HG02610 (cell line): ENCODE results near the gene STK11.
"Not testable (repeated sequence)": the region's sequence is repeated elsewhere in the genome, so short reads cannot be mapped to it uniquely, and the experiment has no call there.

Source experiments
- ATAC-seq: cut with Tn5 transposase; IDR thresholded peaks from one replicate; pipeline ENCODE4 v1.9.1; 2021; ENCODE audit warnings: mild to moderate bottlenecking, moderate library complexity; ENCODE audit not compliant: unreplicated experiment

The STK11 gene

DNA sequence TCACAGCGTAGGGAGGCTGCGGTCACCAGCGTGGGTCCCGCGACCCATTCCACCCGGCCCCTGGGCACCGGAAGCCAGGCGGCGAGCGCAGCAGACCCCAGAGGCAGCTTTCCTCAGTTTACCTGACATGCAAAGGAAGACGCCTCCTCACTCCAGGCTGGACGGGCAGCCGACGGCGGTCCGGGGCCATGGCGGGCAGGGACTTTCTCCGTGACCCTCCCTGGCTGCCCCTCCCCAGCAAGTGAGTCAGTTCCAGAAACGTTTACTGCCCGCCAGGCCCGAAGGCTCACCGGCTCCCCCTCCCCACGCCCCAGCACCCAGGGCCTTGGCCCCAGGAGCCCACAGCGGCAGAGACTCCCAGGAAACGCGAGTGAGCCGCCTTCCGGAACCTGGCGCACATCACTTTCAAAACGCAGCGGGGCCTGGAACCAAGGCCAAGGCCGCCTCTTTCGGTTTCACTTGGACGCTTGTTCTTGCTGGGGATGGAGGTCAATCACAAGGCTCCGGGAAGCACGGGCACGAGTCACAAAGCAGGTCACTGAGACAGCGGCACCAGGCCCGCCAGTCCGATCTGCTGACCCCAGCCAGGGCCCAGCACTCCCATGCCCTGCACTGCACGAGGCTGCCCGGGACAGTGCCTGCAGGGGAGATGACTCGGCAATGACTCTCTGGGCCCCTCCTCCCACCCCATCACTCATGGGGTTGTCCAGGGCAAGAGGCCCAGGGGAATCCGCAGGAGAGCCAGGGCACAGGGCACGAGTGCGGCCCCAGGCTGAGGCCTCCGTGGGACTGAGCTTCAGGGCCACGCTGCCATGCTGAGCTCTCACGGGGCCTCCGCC is 36.8 kb upstream of the STK11 start:
- no peak for ATAC-seq

DNA sequence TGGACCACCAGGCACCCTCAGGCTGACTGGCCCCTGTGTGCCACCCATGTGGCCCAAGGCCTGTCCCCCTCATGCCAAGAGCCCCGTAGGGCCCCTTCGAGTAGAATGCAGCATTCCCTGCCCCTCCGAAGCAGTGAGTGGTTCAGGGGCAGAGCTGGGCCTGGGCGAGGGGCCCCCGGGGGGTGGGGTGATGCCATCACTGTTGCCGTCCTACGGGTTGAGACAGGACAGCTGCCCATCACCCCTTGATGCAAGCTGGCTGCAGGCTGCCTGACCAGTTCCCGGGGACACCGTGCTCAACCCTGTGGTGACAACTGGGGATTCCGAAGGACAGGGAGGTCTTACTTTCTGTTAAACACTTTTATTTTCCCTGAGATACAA is 36.2 kb upstream of the STK11 start:
- no peak for ATAC-seq

DNA sequence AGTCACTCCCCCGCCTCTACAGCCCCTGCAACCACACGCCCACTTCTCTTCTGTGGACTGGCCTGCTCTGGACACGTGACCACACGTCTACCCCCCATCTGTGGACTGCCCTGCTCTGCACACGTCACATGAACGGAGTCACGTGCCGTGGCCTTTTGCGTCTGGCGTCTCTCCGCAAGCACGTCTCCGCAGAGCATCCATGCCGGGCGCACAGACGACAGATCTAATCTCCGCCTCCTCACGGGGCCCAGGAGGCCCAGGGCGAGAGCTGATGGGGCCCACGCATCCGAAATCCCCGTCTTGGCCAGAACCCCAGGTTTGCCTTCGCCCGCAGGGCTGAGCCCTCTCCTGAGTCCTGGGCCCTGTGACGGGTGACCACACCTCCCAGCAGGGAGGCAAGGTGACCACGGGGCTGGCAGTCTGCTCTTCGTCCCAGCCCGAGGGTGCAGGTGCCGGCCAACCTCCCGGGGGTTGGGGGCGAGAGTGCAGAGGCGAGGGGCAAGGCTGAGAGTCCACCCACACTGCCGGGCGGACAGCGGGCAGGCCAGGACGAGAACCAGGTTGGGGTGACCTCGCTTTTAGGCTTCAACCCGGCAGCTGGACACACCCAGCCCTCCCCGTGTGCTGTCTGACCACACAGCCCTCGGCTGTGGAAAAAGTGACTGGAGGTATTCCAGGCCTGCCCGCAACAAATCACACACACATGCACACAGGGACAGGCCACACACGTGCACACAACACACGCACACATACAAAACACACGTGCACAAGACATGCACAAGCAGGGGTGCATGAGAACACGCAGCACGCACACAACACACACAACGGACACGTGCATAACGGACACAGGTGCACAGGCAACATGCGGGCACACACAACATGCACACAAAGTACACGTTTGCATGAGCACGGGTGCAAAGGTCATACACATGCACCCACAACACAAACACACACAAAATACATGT is 35.4 kb upstream of the STK11 start:
- ATAC-seq: no peak

DNA sequence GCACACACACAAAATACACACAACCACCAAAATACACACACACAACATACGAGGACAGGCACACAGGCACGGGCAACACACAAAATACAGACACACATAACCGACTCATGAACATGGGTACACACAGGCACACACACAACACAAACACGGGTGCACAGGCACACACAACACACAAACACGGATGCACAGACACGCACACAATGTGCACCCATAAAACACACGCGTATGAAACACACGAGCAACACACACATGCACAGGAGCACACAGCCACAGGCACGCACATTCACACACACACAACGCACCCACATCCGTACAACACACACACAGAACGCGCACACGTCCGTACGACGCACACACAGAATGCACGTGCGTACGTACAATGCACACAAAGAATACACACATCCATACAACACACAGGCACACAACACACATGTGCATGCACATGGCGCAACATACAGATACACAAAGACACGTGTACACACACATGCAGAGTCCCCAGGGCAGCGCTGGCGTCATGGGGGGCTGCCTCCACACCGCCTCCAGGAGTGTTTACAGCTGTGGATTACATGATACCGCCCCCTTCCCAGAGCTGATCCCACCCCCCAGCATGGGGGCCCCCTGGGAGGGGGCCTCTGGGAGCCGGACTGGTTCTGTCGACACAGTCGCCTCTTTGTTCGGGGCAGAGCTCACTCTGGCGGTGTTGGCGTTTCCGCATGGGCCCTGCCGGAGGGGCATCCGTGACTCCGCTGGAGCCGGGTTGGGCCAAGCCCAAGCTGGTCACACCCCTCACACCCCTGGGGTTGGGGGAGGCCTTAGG is 34.4 kb upstream of the STK11 start:
- ATAC-seq: no peak

DNA sequence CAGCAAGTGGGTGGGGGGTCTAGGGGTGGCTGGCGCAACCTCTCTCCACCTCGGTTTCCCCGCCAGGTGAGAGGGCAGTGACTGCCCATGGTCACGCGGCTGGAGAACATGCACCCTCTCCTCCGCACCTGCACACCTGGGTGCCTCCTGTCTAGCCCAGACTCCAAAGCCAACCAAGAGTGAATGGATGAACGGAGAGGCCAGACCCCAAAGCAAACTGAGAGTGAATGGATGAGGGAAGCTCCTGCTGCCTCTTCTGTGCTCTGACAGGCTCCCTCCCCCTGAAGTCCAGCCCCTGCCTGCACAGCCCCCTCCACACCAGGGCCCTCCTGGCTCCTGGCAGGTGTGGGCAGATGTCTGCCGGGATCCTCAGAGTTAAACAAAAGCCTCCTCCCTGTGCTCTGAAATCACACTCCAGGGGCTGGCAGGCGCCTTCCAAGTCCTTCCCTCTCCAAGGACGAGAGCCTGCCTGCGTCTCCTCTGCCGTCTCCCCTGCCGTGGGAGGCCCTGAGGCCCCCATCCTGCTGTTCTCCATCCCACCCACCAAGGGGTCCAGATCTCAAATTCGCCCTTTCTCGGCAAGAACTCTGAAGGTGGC is 33.7 kb upstream of the STK11 start:
- ATAC-seq: no peak

DNA sequence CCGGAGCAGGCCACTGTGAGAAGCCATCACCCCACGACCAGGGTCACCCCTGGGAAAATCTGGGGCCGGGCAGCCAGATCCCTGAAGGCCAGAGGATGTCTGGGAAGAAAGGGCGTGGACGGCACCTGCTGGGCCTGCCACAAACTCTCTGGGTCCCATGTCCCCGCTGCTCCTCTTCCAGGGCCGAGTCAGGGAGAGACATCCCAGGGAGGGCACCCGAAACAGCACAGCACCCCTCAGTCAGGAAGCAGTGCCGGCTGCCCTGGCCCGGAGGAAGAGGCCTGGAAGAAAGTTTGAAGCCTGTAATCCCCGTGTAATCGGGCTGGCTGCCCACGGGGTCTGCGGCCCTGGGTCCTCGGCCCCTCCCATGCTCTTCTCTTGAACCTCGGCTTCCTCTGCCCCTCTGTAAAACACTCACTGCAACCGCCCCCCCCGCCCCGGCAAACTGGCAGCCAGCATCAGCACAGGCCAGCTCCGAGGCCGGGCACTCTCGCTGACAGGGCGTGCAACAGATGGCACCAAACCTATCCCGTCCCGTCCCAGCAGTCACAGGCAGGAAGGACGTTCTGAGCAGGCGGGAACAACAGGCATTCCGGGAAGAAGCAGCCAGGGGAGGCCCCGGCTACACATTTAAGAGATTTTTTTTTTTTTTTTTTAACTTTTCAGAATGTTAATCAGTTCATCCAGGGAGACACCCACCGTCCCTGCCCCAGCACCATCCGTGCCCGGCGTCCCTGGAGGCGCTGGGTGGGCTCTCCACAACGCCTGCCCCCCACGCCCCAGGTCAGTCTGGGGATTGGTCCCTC is 33.0 kb upstream of the STK11 start:
- no peak for ATAC-seq

DNA sequence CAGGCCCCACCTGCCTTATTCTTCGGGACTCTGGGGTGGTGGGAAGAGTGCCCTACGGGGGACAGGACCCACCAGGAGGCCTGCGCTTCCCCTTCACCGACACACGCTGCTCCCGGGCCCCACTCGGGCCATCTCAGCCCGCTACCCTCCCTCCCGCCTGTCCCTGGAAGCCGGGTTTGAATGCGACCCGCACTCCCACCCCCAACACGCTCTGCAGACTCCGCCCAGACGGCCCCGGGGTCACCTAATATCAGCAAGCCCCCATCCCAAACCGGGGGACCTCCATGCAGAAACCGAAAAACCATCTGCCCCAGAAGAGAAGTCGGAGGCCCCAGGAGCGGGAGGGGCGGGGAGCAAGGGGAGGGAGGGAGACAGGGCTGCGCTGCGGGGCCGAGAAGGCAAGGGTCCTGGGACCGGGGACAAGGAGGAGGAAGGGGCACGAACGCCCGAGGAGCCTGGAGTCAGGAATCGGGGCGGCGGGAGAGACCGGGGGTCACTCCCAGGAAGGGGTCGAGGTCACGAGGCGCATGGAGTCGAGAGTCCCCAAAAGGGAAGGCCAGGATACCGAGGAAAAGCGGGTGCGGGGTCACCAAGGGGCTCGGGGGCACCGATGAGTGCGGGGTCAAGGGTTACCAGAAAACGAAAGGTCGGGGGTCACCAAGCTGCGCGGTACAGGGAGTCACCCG is 32.3 kb upstream of the STK11 start:
- no peak for ATAC-seq

DNA sequence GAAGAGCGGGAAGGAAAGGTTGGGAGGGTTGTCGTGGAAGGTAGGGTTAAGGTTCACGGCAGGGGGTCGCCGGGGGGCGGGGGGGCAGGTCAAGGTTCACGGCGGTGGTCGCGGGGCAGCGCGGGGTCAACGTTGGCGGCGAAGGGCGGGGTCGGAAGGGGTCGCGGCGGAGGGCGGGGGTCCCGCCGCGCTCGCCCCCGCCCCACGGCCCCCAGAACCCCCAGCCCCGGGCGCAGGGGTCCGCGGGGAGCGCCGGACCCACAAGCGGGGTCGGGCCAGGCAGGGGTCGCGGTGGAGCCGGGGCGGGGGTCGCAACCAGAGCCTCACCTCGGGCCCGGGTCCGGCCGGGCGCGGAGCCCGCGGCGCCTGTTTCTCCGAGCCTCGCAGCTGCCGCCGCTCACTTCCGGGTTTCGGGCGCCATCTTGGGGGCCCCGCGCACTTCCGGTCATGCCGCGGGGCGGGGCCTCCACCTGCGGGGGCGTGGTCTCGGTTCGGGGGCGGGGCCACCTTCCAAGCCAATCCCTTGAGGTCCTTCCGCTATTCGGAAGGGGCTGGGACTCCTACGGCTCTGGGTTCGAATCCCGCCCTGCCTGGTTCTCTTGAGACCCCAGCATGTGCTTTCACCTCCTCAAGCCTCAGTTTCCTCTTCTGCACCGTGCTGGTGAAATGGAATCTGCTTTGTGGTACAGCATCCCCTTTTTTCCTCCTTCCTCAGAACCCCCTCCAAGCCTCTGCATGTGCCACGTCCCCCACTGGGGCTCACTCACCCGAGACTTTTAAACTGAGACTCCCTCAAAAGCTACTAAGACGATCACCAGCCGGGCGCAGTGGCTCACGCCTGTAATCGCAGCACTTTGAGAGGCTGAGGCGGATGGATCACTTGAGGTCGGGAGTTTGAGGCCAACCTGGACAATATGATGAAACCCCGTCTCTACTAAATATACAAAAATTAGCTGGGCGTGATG is 31.5 kb upstream of the STK11 start, which contains the start of gene SBNO2:
TSS of gene SBNO2 (minus strand) at position 424 of the 965 bp plus-strand sequence. CDS start 19,992 bp downstream, outside the sequence.
- ATAC-seq: peak; percentile 51

DNA sequence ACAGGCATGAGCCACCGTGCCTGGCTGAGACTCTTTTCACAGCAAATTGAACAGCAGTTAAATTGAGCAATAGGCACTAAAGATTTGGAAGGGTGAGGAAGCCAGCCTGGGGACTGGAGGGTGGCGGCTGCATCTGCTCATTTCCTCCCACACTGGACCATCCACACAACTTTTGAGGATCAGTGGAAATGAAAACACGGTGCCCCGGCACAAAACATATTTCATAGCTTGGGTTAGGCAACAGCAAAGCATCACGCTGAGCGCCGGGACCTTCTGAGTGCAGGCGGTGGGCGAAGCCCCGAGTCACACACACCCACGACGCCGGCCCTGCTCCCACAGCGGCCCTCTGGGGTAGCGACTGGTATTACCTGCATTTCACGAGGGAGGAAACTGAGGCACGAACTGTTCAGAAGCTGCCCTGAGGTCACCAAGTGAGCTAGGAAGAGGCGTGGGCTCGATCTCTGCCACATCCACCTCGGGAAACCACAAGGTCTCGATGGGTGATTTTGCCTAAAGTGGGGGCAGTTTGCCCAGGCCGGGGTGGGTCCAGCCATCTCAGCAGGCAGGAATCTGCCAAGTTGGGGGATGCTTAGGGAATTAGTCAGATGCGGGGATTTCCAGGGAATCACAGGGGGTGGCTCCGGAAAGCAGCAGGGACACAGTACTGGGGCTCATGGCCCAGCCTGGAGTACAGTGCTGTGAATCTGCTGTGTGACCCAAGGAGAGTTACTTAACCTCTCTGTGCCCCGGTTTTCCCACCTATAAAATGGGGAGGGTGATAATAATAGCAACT is 28.1 kb upstream of the STK11 start:
- no peak for ATAC-seq

DNA sequence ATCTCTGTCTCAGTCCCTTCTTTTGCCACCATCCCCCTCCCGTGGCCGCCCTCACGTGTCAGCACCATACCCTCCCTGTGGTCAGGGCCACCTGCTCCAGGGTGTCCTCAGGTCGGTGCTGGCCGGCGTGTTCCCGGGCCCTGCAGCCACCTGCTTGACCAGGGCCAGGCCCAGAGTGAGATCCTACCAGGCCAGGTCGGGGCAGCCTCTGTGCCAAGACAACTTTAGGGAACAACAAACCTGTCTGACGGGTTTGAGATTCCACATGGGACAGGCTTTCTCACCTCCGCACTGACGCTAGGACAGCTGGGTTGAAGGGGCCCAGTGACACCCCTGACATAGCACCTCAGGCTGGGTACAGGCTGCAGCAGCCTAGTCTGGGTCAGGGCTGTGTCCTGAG is 24.0 kb upstream of the STK11 start:
- no peak for ATAC-seq

DNA sequence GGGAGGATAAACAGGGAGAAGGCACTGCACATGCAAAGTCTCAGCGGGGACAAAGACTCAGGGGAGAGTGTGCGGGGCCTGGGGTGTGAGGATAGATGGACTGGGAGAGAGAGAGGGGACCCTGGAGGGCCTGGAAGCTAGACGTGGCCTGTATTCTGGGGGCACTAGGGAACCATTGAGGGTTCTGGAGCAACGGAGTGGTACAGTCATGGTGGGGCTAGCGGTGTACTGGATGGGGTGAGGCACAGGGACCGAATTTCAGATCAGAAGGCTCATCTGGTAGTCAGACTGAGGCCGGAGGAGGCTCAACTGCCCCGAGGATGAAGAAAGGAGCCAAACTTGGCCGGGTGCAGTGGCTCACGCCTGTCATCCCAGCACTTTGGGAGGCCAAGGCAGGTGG is 23.5 kb upstream of the STK11 start:
- ATAC-seq: no peak

DNA sequence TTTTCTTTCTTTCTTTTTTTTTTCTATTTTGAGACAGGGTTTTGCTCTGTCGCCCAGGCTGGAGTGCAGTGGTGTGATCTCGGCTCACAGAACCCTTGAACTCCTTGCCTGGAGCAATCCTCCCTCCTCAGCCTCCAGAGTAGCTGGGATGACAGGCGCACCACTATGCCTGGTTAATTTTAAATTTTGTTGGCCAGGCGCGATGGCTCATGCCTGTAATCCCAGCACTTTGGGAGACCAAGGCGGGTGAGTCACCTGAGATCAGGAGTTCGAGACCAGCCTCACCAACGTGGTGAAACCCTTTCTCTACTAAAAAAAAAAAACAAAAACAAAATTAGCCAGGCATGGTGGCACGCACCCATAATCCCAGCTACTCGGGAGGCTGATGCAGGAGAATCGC is 22.9 kb upstream of the STK11 start:
- ATAC-seq: no peak

DNA sequence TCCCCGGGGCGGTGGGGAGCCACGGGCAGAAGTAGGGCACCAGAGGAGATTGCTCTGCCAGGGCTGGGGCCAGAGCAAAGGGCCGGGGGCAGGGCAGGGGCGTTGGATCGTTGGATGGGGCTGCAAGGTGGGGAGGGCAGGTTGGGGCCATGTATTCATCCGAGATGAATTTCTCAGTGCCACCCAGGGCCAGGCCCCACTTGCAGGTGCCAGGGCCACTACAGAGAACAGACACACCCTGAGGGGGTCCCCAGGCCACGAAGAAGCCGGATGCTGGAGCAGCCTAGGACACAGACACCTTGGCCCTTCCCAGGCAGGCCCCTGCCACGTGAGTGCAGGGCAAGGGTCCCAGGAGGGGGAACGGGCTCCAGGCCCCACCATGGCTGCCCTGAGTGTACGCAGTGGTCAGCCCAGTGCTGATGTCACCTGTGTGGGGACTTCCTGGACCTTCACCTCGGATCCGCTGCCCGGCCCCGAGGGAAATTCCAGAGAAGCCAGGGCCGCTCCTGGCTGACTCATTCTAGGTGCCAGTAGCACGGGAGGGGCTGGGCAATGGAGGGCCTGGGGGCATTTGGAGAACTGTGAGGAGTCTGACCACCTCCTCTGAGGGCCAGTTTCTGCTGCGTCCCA is 21.9 kb upstream of the STK11 start:
- ATAC-seq: no peak

DNA sequence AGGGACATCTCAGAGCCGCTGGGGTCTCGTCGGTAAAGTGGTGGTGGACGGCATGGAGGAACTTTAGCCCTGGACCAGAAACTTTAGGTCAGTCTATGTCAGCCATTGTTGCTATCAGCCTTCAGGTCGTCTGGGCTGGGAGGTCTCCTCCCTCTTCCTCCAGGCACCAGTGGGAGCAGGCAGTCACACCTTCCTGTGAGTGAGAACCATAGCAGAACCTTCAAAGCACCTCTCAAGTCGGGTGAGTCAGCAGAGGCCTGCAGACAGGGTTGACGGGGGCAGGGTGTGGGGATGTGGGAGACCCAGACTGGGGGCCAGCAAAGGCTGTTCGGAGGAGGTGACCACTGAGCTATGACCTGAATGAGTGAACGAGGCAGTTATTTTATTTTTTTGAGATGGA is 16.2 kb upstream of the STK11 start:
- ATAC-seq: no peak

DNA sequence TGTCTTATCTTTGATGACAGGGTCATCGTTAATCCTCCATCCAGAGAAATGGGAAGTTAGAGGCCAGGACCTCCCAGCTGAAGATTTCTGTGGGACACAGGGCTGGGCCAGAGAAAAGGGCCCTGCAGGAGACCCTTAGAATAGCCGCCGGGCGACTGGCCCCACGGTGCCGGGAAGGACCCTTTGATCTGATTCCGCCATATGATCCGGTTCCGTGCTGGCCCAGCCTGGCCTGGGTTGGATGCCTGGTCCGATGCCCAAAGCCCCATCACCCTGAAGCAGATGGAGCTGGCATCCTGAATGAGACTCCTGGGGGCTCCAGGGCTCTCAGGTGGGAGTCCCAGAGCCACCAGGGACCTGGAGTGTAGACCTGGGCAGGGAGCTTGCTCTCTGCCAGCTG is 6.0 kb upstream of the STK11 start:
- no peak for ATAC-seq

DNA sequence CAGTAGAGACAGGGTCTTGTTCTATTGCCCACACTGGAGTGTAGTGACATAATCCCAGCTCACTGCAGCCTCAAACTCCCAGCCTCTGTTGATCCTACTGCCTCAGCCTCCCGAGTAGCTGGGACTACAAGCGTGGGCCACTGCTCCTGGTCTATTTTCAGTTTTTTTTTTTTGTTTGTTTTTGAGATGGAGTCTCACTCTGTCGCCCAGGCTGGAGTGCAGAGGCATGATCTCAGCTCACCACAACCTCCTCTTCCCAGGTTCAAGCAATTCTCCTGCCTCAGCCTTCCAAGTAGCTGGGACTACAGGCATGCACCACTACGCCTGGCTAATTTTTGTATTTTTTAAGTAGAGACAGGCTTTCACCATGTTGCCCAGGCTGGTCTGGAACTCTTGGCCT is 5.0 kb upstream of the STK11 start:
- not testable (repeated sequence) for ATAC-seq
